GM23248 (cell line): Measurements from ENCODE around the gene RHOG. TPM values are rescaled to one million over a fixed set of nuclear protein-coding genes. Genes with fewer than 3 reads are reported as not detected.
"Not testable (repeated sequence)": the region's sequence is repeated elsewhere in the genome, so short reads cannot be mapped to it uniquely, and the experiment has no call there.

ENCODE experiments used
- DNase-seq: peaks from one replicate; pipeline ENCODE4 v3.0.0-alpha.2; 2015
- H2AFZ ChIP-seq: fragments of 200-600 bp; sonication (generic); 2 replicates; pipeline ENCODE4 v1.6.1; 2016; ENCODE audit warnings: antibody characterized with exemption
- H3F3A ChIP-seq: fragments of 200-600 bp; sonication (generic); 2 replicates; pipeline ENCODE4 v1.6.1; 2016; ENCODE audit warnings: mild to moderate bottlenecking, antibody characterized with exemption, mixed run types; ENCODE audit not compliant: insufficient read depth
- H3K27ac ChIP-seq: fragments of 200-600 bp; sonication (generic); 2 replicates; pipeline ENCODE4 v1.5.1; 2016; ENCODE audit warnings: mild to moderate bottlenecking
- H3K27me3 ChIP-seq: fragments of 200-600 bp; sonication (generic); replicated peaks from 2 replicates; pipeline ENCODE4 v1.6.1; 2016; ENCODE audit warnings: mild to moderate bottlenecking; ENCODE audit not compliant: insufficient read depth
- H3K36me3 ChIP-seq: fragments of 200-600 bp; sonication (generic); 2 replicates; pipeline ENCODE4 v1.6.1; 2016; ENCODE audit warnings: low read depth, mild to moderate bottlenecking
- H3K4me1 ChIP-seq: fragments of 200-600 bp; sonication (generic); 2 replicates; pipeline ENCODE4 v1.6.1; 2016; ENCODE audit warnings: mild to moderate bottlenecking; ENCODE audit not compliant: insufficient read depth
- H3K4me2 ChIP-seq: fragments of 200-600 bp; sonication (generic); one replicate; pipeline ENCODE4 v1.6.1; 2016; ENCODE audit warnings: mild to moderate bottlenecking; ENCODE audit not compliant: unreplicated experiment
- H3K4me3 ChIP-seq: fragments of 200-600 bp; sonication (generic); 2 replicates; pipeline ENCODE4 v1.5.1; 2016; ENCODE audit warnings: mild to moderate bottlenecking
- H3K79me2 ChIP-seq: fragments of 200-600 bp; sonication (generic); 2 replicates; pipeline ENCODE4 v1.6.1; 2016; ENCODE audit warnings: mild to moderate bottlenecking; ENCODE audit not compliant: insufficient read depth
- H3K9ac ChIP-seq: fragments of 200-600 bp; sonication (generic); 2 replicates; pipeline ENCODE4 v1.6.1; 2016; ENCODE audit warnings: mild to moderate bottlenecking
- H3K9me2 ChIP-seq: fragments of 200-600 bp; sonication (generic); 2 replicates; pipeline ENCODE4 v1.6.1; 2016; ENCODE audit warnings: mixed run types, mild to moderate bottlenecking, moderate library complexity; ENCODE audit not compliant: insufficient read depth
- H3K9me3 ChIP-seq: fragments of 200-600 bp; sonication (generic); one replicate; pipeline ENCODE4 v1.6.1; 2017; ENCODE audit warnings: low read depth
- H4K20me1 ChIP-seq: fragments of 200-600 bp; sonication (generic); 2 replicates; pipeline ENCODE4 v1.6.0; 2016; ENCODE audit not compliant: insufficient read depth
- EZH2 ChIP-seq: fragments of 200-600 bp; sonication (generic); IDR thresholded peaks from 2 replicates; pipeline ENCODE4 v1.6.1; 2018; ENCODE audit warnings: antibody characterized with exemption, mild to moderate bottlenecking; ENCODE audit not compliant: insufficient read depth, poor library complexity, severe bottlenecking
- EZH2phosphoT487 ChIP-seq: fragments of 200-600 bp; sonication (generic); IDR thresholded peaks from 2 replicates; pipeline ENCODE4 v1.6.1; 2018; ENCODE audit warnings: antibody characterized with exemption, moderate library complexity, mild to moderate bottlenecking, low read depth; ENCODE audit not compliant: insufficient read depth
- WGBS, 2 experiments: methylation state at CpG; one replicate each; pipeline ENCODE4 v1.1.6; 2015 to 2017; ENCODE audit warnings: low lambda C conversion rate in 2 of 2, low coverage in 1 of 2; ENCODE audit errors: missing lambda C conversion rate in 2 of 2; 5-methylcytosine and 5-hydroxymethylcytosine counted together
- in situ Hi-C: fragments of 300-500 bp; cut with MboI; formaldehyde crosslinking; loops from 2 replicates; pipeline ENCODE4 v1.15.0; 2020
- polyA plus RNA-seq: library from polyadenylated mRNA; unstranded; fragments of >200 nt; fragmentation: Nextera tagmentation; extraction: Ambion mirVana; gene quantifications from 2 replicates; pipeline ENCODE4 v1.2.1, GENCODE V29; 2016
- total RNA-seq: library from RNA; depleted of rRNA; stranded (reverse); fragments of >200 nt; shearing (Covaris generic); gene quantifications from 2 replicates; pipeline ENCODE4 v1.2.3, GENCODE V29; 2014

RHOG gene
- total and polyA plus RNA-seq, 2 experiments from 2014 or later = 45.5 to 61.4 TPM

- Histone ChIP-seq H3K4me3 (peak overlapping the region; percentile 20; the same call in 1 of the 2 replicates), H3K27me3 (no peaks in the 10 kb centered on the region), H3K27ac (peak overlapping the region; percentile 29), H3K4me2 (peak overlapping the region; percentile 35), H3K9me3 (no peaks in the 10 kb centered on the region), H3F3A (peaks cover 19% of the 10 kb centered on the region), H3K4me1 (peaks cover 23% of the 10 kb centered on the region), H3K9ac (peak overlapping the region; percentile 11; the same call in 1 of the 2 replicates), H3K79me2 (peaks cover 82% of the 10 kb centered on the region), H3K36me3 (no peaks in the 10 kb centered on the region), H3K9me2 (no peaks in the 10 kb centered on the region), H4K20me1 (no peaks in the 10 kb centered on the region), H2AFZ (peak overlapping the region; percentile 43)
- whole genome bisulfite sequencing, 2 experiments = 31% methylated on average over 3 of the region's 3 CpGs
- peak; percentile 84 for DNase-seq
- in situ Hi-C loops = no loop called here
- TF ChIP-seq EZH2phosphoT487 (no peak), EZH2 (no peak)
Measured at GRCh38 chr11:3865388-3866193, 24.8 kb upstream of the RHOG start.

- H3K4me1 ChIP-seq = peaks cover 27% of the 10 kb centered on the region
- H3K9me2 ChIP-seq = no peaks in the 10 kb centered on the region
- H2AFZ ChIP-seq = no peak overlapping the region
- peaks cover 19% of the 10 kb centered on the region for H3F3A ChIP-seq
- no peaks in the 10 kb centered on the region for H4K20me1 ChIP-seq
- no peak for DNase-seq
- no peak overlapping the region for H3K4me2 ChIP-seq
- 90 to 94% methylated on average over 1 of the region's 1 CpG for WGBS, 2 experiments
- in situ Hi-C loops = no loop called here
- H3K9me3 ChIP-seq = no peaks in the 10 kb centered on the region
- H3K27me3 ChIP-seq = no peaks in the 10 kb centered on the region
- H3K36me3 ChIP-seq = no peaks in the 10 kb centered on the region
- no peak for TF ChIP-seq EZH2
- no peak for TF ChIP-seq EZH2phosphoT487
- peaks cover 86% of the 10 kb centered on the region for H3K79me2 ChIP-seq
- no peak overlapping the region for H3K27ac ChIP-seq
- H3K9ac ChIP-seq = no peak overlapping the region
- no peak overlapping the region for H3K4me3 ChIP-seq
Measured at GRCh38 chr11:3861683-3862082, 20.9 kb upstream of the RHOG start.

- H3K9me2 ChIP-seq, H3K36me3 ChIP-seq, H2AFZ ChIP-seq, H4K20me1 ChIP-seq, H3K4me3 ChIP-seq, DNase-seq, H3K4me2 ChIP-seq, H3K27me3 ChIP-seq, H3K9ac ChIP-seq, H3K27ac ChIP-seq, in situ Hi-C loops, H3K9me3 ChIP-seq: not testable (repeated sequence)
- peaks cover 93% of the 10 kb centered on the region for H3K79me2 ChIP-seq
- H3F3A ChIP-seq = peaks cover 12% of the 10 kb centered on the region
- peaks cover 27% of the 10 kb centered on the region for H3K4me1 ChIP-seq
- 76 to 80% methylated on average over 4 of the region's 4 CpGs for WGBS, 2 experiments
Measured at GRCh38 chr11:3860898-3861393, 20.2 kb upstream of the RHOG start.

- H3K4me3 ChIP-seq = no peak overlapping the region
- H3K79me2 ChIP-seq = peaks cover 97% of the 10 kb centered on the region
- H3K9ac ChIP-seq = no peak overlapping the region
- H3K27ac ChIP-seq = no peak overlapping the region
- H3K4me2 ChIP-seq = no peak overlapping the region
- no peak overlapping the region for H2AFZ ChIP-seq
- in situ Hi-C loops = no loop called here
- no peak for DNase-seq
- TF ChIP-seq EZH2phosphoT487 = no peak
- no peak for TF ChIP-seq EZH2
- H3F3A ChIP-seq = peaks cover 7% of the 10 kb centered on the region
- WGBS, 2 experiments = 93 to 98% methylated on average over 2 of the region's 2 CpGs
- H3K9me2 ChIP-seq = no peaks in the 10 kb centered on the region
- H3K27me3 ChIP-seq = no peaks in the 10 kb centered on the region
- H3K4me1 ChIP-seq = peaks cover 21% of the 10 kb centered on the region
- H4K20me1 ChIP-seq = no peaks in the 10 kb centered on the region
- H3K36me3 ChIP-seq = no peaks in the 10 kb centered on the region
- no peaks in the 10 kb centered on the region for H3K9me3 ChIP-seq
Measured at GRCh38 chr11:3860375-3860774, 19.6 kb upstream of the RHOG start.
